ENCODE data around the gene KPRP. TPM values are rescaled to one million over a fixed set of nuclear protein-coding genes. Genes with fewer than 3 reads are reported as not detected.

The KPRP gene
- total RNA-seq, 1 donor = not detected

DNA sequence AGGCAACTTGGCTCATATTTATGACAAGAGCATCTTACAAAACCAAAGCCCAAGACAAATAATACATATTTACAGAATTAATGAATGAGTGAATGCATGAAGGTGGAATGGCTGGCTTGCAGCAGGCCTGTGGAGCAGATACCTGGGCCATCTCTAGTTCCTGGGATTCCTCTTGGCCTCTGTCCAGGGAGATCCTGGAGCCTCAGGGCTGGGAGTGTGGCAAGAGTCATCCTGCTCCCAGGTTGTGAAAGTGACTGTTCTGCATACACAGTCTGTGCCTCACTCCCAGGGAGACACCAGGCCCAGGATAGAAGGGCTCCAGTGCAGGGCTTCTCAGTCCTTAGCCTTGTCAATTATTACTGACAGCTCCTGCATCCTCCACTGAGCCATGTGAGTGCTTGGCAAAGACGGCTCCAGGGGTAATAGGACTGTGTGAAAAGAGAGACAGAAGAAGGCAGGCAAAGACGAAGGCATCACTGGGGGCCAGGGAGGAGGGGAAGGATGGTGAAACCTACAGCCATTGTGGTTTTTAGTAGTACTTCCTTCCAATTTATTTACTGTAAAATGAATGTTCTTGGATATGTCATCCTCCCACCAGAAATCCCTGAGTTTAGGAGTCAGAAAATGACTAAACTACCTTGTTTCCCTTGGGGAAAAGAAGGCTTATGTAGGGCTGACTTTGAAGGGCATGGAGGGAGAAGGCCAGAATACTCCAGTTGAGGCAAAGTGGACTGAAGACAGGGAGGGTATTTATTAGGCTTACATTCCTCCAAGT, 14.3 kb upstream of the KPRP start:
- Histone ChIP-seq H3K79me2 (ENCODE audit: insufficient read depth, low read length) (no peaks in the 10 kb centered on the region), H3K4me2 (ENCODE audit: insufficient read depth, low read length) (no peak overlapping the region), H3K4me3 (ENCODE audit: insufficient read depth, low read length) (no peak overlapping the region), H3K36me3 (ENCODE audit: insufficient read depth, low read length) (no peaks in the 10 kb centered on the region), H3K27me3 (ENCODE audit: insufficient read depth, low read length) (no peaks in the 10 kb centered on the region), H3K9me3 (ENCODE audit: low read depth, low read length) (no peaks in the 10 kb centered on the region), H4K20me1 (ENCODE audit: insufficient read depth, low read length) (no peaks in the 10 kb centered on the region), H3K4me1 (ENCODE audit: insufficient read depth, low read length) (no peaks in the 10 kb centered on the region), H2AFZ (ENCODE audit: low read length) (no peak overlapping the region), H3K27ac (ENCODE audit: low read depth, low read length) (no peak overlapping the region)
- DNase-seq (ENCODE audit: insufficient read length, low spot score, missing footprints) = no peak
- TF ChIP-seq, protein P1, sequence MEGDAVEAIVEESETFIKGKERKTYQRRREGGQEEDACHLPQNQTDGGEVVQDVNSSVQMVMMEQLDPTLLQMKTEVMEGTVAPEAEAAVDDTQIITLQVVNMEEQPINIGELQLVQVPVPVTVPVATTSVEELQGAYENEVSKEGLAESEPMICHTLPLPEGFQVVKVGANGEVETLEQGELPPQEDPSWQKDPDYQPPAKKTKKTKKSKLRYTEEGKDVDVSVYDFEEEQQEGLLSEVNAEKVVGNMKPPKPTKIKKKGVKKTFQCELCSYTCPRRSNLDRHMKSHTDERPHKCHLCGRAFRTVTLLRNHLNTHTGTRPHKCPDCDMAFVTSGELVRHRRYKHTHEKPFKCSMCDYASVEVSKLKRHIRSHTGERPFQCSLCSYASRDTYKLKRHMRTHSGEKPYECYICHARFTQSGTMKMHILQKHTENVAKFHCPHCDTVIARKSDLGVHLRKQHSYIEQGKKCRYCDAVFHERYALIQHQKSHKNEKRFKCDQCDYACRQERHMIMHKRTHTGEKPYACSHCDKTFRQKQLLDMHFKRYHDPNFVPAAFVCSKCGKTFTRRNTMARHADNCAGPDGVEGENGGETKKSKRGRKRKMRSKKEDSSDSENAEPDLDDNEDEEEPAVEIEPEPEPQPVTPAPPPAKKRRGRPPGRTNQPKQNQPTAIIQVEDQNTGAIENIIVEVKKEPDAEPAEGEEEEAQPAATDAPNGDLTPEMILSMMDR (IDR thresholded peaks at IDR 0.05; ENCODE audit: extremely low read depth, low read depth, low read length) = no peak

DNA sequence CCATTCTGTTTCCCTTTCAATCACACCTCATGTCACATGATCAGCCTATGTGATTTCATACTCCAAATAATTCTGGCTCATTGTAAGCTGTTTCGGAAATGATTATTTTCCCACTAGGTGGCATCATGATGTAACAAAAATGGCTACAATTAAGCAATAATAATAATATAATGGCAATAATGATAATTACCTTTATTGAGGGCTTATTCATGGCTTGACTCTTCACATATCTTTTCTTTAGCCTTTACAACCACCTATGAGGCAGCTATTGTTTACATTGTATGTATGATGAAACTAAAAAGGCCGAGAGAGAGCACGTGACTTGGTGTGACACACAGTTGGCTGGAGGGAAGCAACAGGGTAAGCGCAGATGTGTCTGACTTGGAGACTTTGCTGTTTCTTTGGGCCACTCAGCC, 12.5 kb upstream of the KPRP start:
- H3K79me2 ChIP-seq (ENCODE audit: insufficient read depth, low read length) = no peaks in the 10 kb centered on the region
- DNase-seq (ENCODE audit: insufficient read length, low spot score, missing footprints) = no peak
- no peak overlapping the region for H3K4me2 ChIP-seq (ENCODE audit: insufficient read depth, low read length)
- H2AFZ ChIP-seq (ENCODE audit: low read length) = no peak overlapping the region
- TF ChIP-seq, protein P1 (IDR thresholded peaks at IDR 0.05; ENCODE audit: extremely low read depth, low read depth, low read length) = no peak
- no peak overlapping the region for H3K4me3 ChIP-seq (ENCODE audit: insufficient read depth, low read length)
- H3K36me3 ChIP-seq (ENCODE audit: insufficient read depth, low read length) = no peaks in the 10 kb centered on the region
- H3K27me3 ChIP-seq (ENCODE audit: insufficient read depth, low read length) = no peaks in the 10 kb centered on the region
- no peaks in the 10 kb centered on the region for H4K20me1 ChIP-seq (ENCODE audit: insufficient read depth, low read length)
- no peaks in the 10 kb centered on the region for H3K4me1 ChIP-seq (ENCODE audit: insufficient read depth, low read length)
- no peaks in the 10 kb centered on the region for H3K9me3 ChIP-seq (ENCODE audit: low read depth, low read length)
- H3K27ac ChIP-seq (ENCODE audit: low read depth, low read length) = no peak overlapping the region

DNA sequence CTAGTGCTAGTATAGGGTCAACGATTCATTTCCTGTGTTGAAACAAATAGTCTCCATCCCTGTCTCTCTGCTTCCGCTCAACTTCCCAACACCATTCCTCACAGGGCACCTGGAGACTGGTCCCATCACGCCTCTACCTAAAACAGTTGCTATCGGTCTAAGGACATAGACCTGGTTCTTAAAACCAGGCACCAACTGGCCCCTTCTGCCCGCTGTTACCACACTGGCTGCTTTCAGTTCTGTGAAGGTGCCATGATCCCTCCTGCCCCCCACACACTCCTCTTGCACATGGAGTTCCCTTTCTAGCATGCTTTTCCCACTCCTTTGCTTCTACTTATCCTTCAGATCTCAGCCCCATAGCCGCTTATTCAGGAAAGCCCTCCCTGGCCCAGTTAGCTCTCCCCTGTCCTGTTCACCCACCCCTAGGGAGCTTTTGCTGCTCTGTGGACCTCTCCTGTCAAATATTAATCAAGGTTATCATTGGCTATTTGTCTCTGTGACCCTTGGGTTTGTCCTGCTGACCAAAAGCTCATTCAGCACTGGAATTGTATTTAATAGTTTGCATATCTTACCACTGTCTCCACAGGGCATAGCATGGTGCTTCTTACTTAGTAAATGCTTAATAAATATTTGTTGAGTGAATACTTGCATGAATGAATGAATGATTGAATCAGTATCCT, 11.9 kb upstream of the KPRP start:
- Histone ChIP-seq H3K4me2 (ENCODE audit: insufficient read depth, low read length) (no peak overlapping the region), H3K79me2 (ENCODE audit: insufficient read depth, low read length) (no peaks in the 10 kb centered on the region), H3K27ac (ENCODE audit: low read depth, low read length) (no peak overlapping the region), H3K36me3 (ENCODE audit: insufficient read depth, low read length) (no peaks in the 10 kb centered on the region), H3K9me3 (ENCODE audit: low read depth, low read length) (no peaks in the 10 kb centered on the region), H3K27me3 (ENCODE audit: insufficient read depth, low read length) (no peaks in the 10 kb centered on the region), H3K4me1 (ENCODE audit: insufficient read depth, low read length) (no peaks in the 10 kb centered on the region), H4K20me1 (ENCODE audit: insufficient read depth, low read length) (no peaks in the 10 kb centered on the region), H2AFZ (ENCODE audit: low read length) (no peak overlapping the region), H3K4me3 (ENCODE audit: insufficient read depth, low read length) (no peak overlapping the region)
- TF ChIP-seq, protein P1 (IDR thresholded peaks at IDR 0.05; ENCODE audit: extremely low read depth, low read depth, low read length) = no peak
- no peak for DNase-seq (ENCODE audit: insufficient read length, low spot score, missing footprints)

DNA sequence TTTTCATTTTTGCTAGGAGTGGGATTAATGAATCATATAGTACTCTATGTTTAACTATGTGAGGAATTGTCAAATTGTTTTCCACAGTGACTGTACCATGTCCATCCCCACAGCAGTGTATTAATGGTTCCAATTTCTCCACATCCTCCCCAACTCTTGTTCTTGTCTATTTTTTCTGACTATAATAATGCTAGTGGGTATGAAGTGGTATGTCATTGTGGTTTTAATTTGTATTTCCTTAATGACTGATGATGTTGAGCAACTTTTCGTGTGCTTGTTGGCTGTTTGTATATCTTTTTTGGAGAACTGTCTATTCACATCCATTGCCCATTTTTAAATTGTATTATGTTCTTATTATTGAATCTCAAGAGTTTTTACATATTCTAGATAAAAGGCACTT, 10.0 kb upstream of the KPRP start:
- H3K79me2 ChIP-seq (ENCODE audit: insufficient read depth, low read length) = no peaks in the 10 kb centered on the region
- H4K20me1 ChIP-seq (ENCODE audit: insufficient read depth, low read length) = no peaks in the 10 kb centered on the region
- DNase-seq (ENCODE audit: insufficient read length, low spot score, missing footprints) = no peak
- H2AFZ ChIP-seq (ENCODE audit: low read length) = no peak overlapping the region
- no peaks in the 10 kb centered on the region for H3K9me3 ChIP-seq (ENCODE audit: low read depth, low read length)
- H3K4me1 ChIP-seq (ENCODE audit: insufficient read depth, low read length) = no peaks in the 10 kb centered on the region
- no peak overlapping the region for H3K27ac ChIP-seq (ENCODE audit: low read depth, low read length)
- H3K4me2 ChIP-seq (ENCODE audit: insufficient read depth, low read length) = no peak overlapping the region
- no peaks in the 10 kb centered on the region for H3K36me3 ChIP-seq (ENCODE audit: insufficient read depth, low read length)
- TF ChIP-seq, protein P1 (IDR thresholded peaks at IDR 0.05; ENCODE audit: extremely low read depth, low read depth, low read length) = no peak
- H3K4me3 ChIP-seq (ENCODE audit: insufficient read depth, low read length) = no peak overlapping the region
- H3K27me3 ChIP-seq (ENCODE audit: insufficient read depth, low read length) = no peaks in the 10 kb centered on the region

All from osteoblast (primary cell).